Activated B cell treated with CpG ODN at 0.5 μM for 24 hours (primary cell): ENCODE measurements around the gene MTHFD2L. TPM values are rescaled to one million over a fixed set of nuclear protein-coding genes. Genes with fewer than 3 reads are reported as not detected.
A peak's percentile ranks its signal among the peaks of the same experiment; 100 is the strongest.

ENCODE experiments used
- ATAC-seq: fragments of 200-7000 bp; cut with Tn5 transposase; one replicate; pipeline ENCODE4 v1.10.0; 2021; ENCODE audit warnings: low read depth, mild to moderate bottlenecking, moderate library complexity
- CTCF ChIA-PET: fragments of 350-600 bp; sonication (Branson Sonifier 250); formaldehyde crosslinking; loops from one replicate; lab custom pipeline; 2021; ENCODE audit warnings: antibody characterized with exemption; lab: Charles Lee
- POLR2A ChIA-PET: fragments of 350-600 bp; sonication (Branson Sonifier 250); formaldehyde crosslinking; loops from one replicate; lab custom pipeline; 2021; ENCODE audit warnings: antibody characterized with exemption; lab: Charles Lee
- DNase-seq: peaks from one replicate; pipeline ENCODE4 v3.0.0; 2022
- H3K27ac Mint-ChIP-seq: one replicate; pipeline ENCODE4 v1.8.0; 2020; ENCODE audit warnings: mixed read lengths
- H3K27me3 Mint-ChIP-seq: one replicate; pipeline ENCODE4 v1.8.0; 2021; ENCODE audit warnings: mixed read lengths
- H3K36me3 Mint-ChIP-seq: one replicate; pipeline ENCODE4 v1.8.0; 2021; ENCODE audit warnings: low read depth, mixed read lengths
- H3K4me1 Mint-ChIP-seq: one replicate; pipeline ENCODE4 v1.8.0; 2021; ENCODE audit warnings: mixed read lengths
- H3K4me3 Mint-ChIP-seq: one replicate; pipeline ENCODE4 v1.8.0; 2020; ENCODE audit warnings: mild to moderate bottlenecking, mixed read lengths
- H3K9me3 Mint-ChIP-seq: one replicate; pipeline ENCODE4 v1.8.0; 2020; ENCODE audit warnings: mixed read lengths
- intact Hi-C: fragments of 100-400 bp; cut with micrococcal nuclease; formaldehyde crosslinking; loops from one replicate; pipeline ENCODE4 v1.15.1; 2024
- total RNA-seq: library from RNA; stranded (reverse); gene quantifications from 2 replicates; pipeline ENCODE4 v1.2.3, GENCODE V29; 2022
- TF ChIP-seq, protein P1 (sequence below): fragments of 200-600 bp; IDR thresholded peaks from one replicate; pipeline ENCODE4 v1.8.0; 2022; ENCODE audit warnings: antibody characterized with exemption, mild to moderate bottlenecking

Gene MTHFD2L
- total RNA-seq, result 12.0 and 14.3 TPM in 2 replicates

GRCh38 chr4:74157561-74158465 is at the start of gene MTHFD2L:
Gene MTHFD2L, plus strand, starts transcription at chr4:74158118. Its CDS starts 21 bp downstream, at chr4:74158139.
- Mint-ChIP-seq H3K9me3 (no peaks in the 10 kb centered on the region), H3K4me3 (peak within 1 kb of the TSS; percentile 92), H3K27ac (peak within 1 kb of the TSS; percentile 80), H3K4me1 (peaks cover 18% of the 10 kb centered on the region), H3K27me3 (peaks cover 6% of the 10 kb centered on the region), H3K36me3 (peaks cover 23% of the 10 kb centered on the region)
- CTCF ChIA-PET, result interaction anchor here (1.1 kb wide), 1 partner anchor 71 kb away, joined by 3 read pairs; no protein-coding TSS in a partner anchor
- DNase-seq (peak; percentile 83), ATAC-seq (peak; percentile 97)
- intact Hi-C loops, result loop anchor here (1.0 to 5.0 kb wide), 5 partner anchors 47 to 1091 kb away; partner anchors contain the start of genes ANKRD17, AREG and COX18
- TF ChIP-seq, protein P1, sequence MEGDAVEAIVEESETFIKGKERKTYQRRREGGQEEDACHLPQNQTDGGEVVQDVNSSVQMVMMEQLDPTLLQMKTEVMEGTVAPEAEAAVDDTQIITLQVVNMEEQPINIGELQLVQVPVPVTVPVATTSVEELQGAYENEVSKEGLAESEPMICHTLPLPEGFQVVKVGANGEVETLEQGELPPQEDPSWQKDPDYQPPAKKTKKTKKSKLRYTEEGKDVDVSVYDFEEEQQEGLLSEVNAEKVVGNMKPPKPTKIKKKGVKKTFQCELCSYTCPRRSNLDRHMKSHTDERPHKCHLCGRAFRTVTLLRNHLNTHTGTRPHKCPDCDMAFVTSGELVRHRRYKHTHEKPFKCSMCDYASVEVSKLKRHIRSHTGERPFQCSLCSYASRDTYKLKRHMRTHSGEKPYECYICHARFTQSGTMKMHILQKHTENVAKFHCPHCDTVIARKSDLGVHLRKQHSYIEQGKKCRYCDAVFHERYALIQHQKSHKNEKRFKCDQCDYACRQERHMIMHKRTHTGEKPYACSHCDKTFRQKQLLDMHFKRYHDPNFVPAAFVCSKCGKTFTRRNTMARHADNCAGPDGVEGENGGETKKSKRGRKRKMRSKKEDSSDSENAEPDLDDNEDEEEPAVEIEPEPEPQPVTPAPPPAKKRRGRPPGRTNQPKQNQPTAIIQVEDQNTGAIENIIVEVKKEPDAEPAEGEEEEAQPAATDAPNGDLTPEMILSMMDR, result no peak
- POLR2A ChIA-PET, result interaction anchor here (0.7 kb wide), 1 partner anchor 9 kb away, joined by 4 read pairs; no protein-coding TSS in a partner anchor

GRCh38 chr4:74108457-74109115 is 49.3 kb upstream of the MTHFD2L start:
- ChIA-PET CTCF (no interaction called here), POLR2A (no interaction called here)
- H3K36me3 Mint-ChIP-seq, result no peaks in the 10 kb centered on the region
- H3K27ac Mint-ChIP-seq, result no peak overlapping the region
- no peak overlapping the region for H3K4me3 Mint-ChIP-seq
- H3K4me1 Mint-ChIP-seq, result no peaks in the 10 kb centered on the region
- peaks cover 13% of the 10 kb centered on the region for H3K27me3 Mint-ChIP-seq
- no peak for DNase-seq
- intact Hi-C loops, result no loop called here
- TF ChIP-seq, protein P1, result no peak
- ATAC-seq, result no peak
- no peaks in the 10 kb centered on the region for H3K9me3 Mint-ChIP-seq

- ChIA-PET CTCF (no interaction called here), POLR2A (no interaction called here)
- TF ChIP-seq, protein P1, result no peak
- no peak overlapping the region for H3K4me3 Mint-ChIP-seq
- DNase-seq (no peak), ATAC-seq (no peak)
- intact Hi-C loops, result no loop called here
- H3K27ac Mint-ChIP-seq, result no peak overlapping the region
- H3K27me3 Mint-ChIP-seq, result peaks cover 13% of the 10 kb centered on the region
- H3K36me3 Mint-ChIP-seq, result no peaks in the 10 kb centered on the region
- no peaks in the 10 kb centered on the region for H3K4me1 Mint-ChIP-seq
- H3K9me3 Mint-ChIP-seq, result no peaks in the 10 kb centered on the region
Measured at GRCh38 chr4:74109116-74109869, 48.6 kb upstream of the MTHFD2L start.

DNA sequence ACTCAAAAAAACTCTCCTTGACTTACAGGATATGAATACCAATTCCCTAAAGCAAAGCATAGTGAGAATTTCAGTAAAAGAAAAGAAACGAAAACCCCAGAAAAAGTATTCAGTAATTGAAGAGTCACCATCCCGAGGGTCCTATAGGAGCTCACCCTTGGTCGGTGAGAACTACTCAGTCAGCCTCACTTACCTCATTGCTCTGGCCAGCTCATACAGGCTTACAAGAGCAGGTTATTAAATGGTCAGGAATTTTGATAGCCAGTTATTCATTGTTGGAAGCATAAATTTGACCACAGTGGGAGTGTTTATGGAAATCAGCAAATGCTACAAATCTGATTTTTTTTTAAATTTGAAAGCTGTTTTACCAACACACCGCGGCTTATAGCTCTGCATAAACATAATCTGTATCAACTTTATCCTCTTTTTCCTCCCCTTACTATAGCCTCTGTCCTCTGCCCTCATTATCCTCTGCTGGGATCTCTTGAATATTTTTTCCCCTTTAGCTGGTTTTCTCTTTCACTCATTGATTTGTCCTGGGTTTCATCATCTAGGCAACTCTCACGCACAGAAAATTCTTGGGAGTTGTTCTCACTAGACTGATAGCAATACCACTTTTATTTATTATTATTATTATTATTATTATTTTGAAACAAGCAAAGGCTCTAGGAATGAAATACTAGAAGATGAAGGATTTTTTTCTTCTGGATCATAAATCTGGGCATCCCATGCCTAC is 47.9 kb upstream of the MTHFD2L start:
- Mint-ChIP-seq H3K27me3 (peaks cover 11% of the 10 kb centered on the region), H3K27ac (no peak overlapping the region), H3K36me3 (no peaks in the 10 kb centered on the region), H3K9me3 (no peaks in the 10 kb centered on the region), H3K4me1 (no peaks in the 10 kb centered on the region), H3K4me3 (no peak overlapping the region)
- TF ChIP-seq, protein P1, result no peak
- ATAC-seq, result no peak
- ChIA-PET CTCF (no interaction called here), POLR2A (no interaction called here)
- intact Hi-C loops, result no loop called here
- DNase-seq, result no peak
